Osteoblast (primary cell): ENCODE measurements around the gene CXCL6. TPM values are rescaled to one million over a fixed set of nuclear protein-coding genes. Genes with fewer than 3 reads are reported as not detected.

Source experiments
- DNase-seq: peaks from one replicate; pipeline ENCODE4 v3.0.0; 2011; ENCODE audit warnings: low spot score, mixed read lengths; ENCODE audit not compliant: insufficient read length; ENCODE audit errors: missing footprints
- H2AFZ ChIP-seq: 2 replicates; pipeline ENCODE4 v1.6.0; 2011; ENCODE audit warnings: mild to moderate bottlenecking, low read length
- H3K27ac ChIP-seq: 2 replicates; pipeline ENCODE4 v1.5.1; 2011; ENCODE audit warnings: mild to moderate bottlenecking, low read depth, low read length, moderate library complexity
- H3K27me3 ChIP-seq: 2 replicates; pipeline ENCODE4 v1.6.0; 2012; ENCODE audit warnings: mild to moderate bottlenecking, control low read depth, inconsistent platforms, low read length, moderate library complexity; ENCODE audit not compliant: insufficient read depth
- H3K36me3 ChIP-seq: 2 replicates; pipeline ENCODE4 v1.5.1; 2011; ENCODE audit warnings: mild to moderate bottlenecking, low read length, control low read depth, moderate library complexity; ENCODE audit not compliant: insufficient read depth
- H3K4me1 ChIP-seq: 2 replicates; pipeline ENCODE4 v1.5.1; 2011; ENCODE audit warnings: mild to moderate bottlenecking, low read length, control low read depth, moderate library complexity; ENCODE audit not compliant: insufficient read depth
- H3K4me2 ChIP-seq: 2 replicates; pipeline ENCODE4 v1.6.0; 2011; ENCODE audit warnings: mild to moderate bottlenecking, low read length; ENCODE audit not compliant: insufficient read depth
- H3K4me3 ChIP-seq: fragments of 200-600 bp; sonication (generic); 3 replicates; pipeline ENCODE4 v1.5.1; 2012; ENCODE audit warnings: mild to moderate bottlenecking, low read length, inconsistent platforms; ENCODE audit not compliant: insufficient read depth
- H3K79me2 ChIP-seq: 2 replicates; pipeline ENCODE4 v1.6.0; 2012; ENCODE audit warnings: mild to moderate bottlenecking, low read length, control low read depth, inconsistent platforms; ENCODE audit not compliant: insufficient read depth
- H3K9me3 ChIP-seq: 2 replicates; pipeline ENCODE4 v1.5.1; 2011; ENCODE audit warnings: low read depth, low read length, control low read depth
- H4K20me1 ChIP-seq: 2 replicates; pipeline ENCODE4 v1.6.0; 2012; ENCODE audit warnings: mild to moderate bottlenecking, low read length, control low read depth; ENCODE audit not compliant: insufficient read depth
- CTCF ChIP-seq: IDR thresholded peaks from 2 replicates; pipeline ENCODE4 v1.5.1; 2011; ENCODE audit warnings: mild to moderate bottlenecking, low read depth, low read length, moderate library complexity; ENCODE audit errors: extremely low read depth
- total RNA-seq: library from RNA; depleted of rRNA; stranded (reverse); fragments of >200 nt; gene quantifications from 2 replicates; pipeline ENCODE4 v1.2.3, GENCODE V29; 2012

Gene CXCL6
- total RNA-seq, 1 donor = 1.1 TPM

DNA sequence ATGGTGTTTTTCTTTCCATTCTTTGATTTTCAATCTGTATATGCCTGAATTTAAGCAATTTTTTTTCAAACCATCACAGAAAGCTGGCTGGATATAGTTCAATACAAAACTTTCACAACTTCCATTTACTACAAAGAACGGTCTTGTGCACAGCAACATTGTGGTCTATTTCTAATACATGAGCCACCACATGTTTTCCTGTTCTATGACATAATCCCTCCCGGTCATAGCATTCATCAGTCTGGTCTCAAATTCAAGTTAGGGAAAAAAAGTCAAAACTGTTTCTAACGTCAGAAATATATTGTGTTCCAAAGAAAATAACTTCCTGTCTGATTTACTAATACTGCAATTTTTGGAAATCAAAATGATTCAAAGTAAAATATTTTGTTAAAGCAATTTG lies 7.5 kb upstream of the CXCL6 start:
- no peak for TF ChIP-seq CTCF
- no peak for DNase-seq
- Histone ChIP-seq H3K27me3 (no peaks in the 10 kb centered on the region), H3K9me3 (no peaks in the 10 kb centered on the region), H4K20me1 (no peaks in the 10 kb centered on the region), H3K36me3 (no peaks in the 10 kb centered on the region), H3K4me2 (no peak overlapping the region), H3K4me3 (no peak overlapping the region), H3K79me2 (no peaks in the 10 kb centered on the region), H3K4me1 (peaks cover 22% of the 10 kb centered on the region), H2AFZ (no peak overlapping the region), H3K27ac (no peak overlapping the region)

DNA sequence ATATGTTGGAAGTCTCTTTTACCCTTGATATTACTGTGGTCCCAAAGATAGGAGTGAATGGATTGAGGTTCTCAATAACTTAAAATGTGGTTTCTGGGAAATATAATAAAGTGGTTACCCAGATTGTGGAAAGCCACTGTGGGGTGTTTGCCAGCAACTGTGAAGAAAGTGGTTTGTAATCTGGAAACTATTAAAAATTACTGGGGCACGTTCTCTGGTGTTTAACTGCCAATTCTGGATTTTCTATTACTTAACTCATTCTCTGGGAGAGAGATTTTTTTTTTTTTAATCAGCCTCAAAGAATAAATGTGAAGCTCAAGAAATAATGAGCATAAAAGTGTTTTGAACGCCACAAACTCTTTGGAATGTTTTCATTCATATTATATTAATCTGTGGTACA lies 4.9 kb upstream of the CXCL6 start:
- Histone ChIP-seq H3K36me3 (no peaks in the 10 kb centered on the region), H3K27ac (no peak overlapping the region), H3K4me1 (peaks cover 22% of the 10 kb centered on the region), H3K4me3 (no peak overlapping the region), H3K9me3 (no peaks in the 10 kb centered on the region), H3K79me2 (no peaks in the 10 kb centered on the region), H4K20me1 (no peaks in the 10 kb centered on the region), H3K27me3 (no peaks in the 10 kb centered on the region), H2AFZ (no peak overlapping the region), H3K4me2 (no peak overlapping the region)
- no peak for TF ChIP-seq CTCF
- DNase-seq = peak; percentile 54

- H2AFZ ChIP-seq = no peak overlapping the region
- DNase-seq = no peak
- no peak overlapping the region for H3K4me3 ChIP-seq
- H3K79me2 ChIP-seq = no peaks in the 10 kb centered on the region
- H3K27me3 ChIP-seq = no peaks in the 10 kb centered on the region
- peaks cover 32% of the 10 kb centered on the region for H3K4me1 ChIP-seq
- H3K36me3 ChIP-seq = no peaks in the 10 kb centered on the region
- H4K20me1 ChIP-seq = no peaks in the 10 kb centered on the region
- no peak for TF ChIP-seq CTCF
- H3K4me2 ChIP-seq = no peak overlapping the region
- no peaks in the 10 kb centered on the region for H3K9me3 ChIP-seq
- H3K27ac ChIP-seq = peak overlapping the region; percentile 59
Observed at GRCh38 chr4:73832651-73833237, 3.7 kb upstream of the CXCL6 start.

GRCh38 chr4:73839071-73839470 lies 2.6 kb downstream of the CXCL6 start:
- no peak overlapping the region for H3K4me3 ChIP-seq
- H3K4me1 ChIP-seq = peaks cover 25% of the 10 kb centered on the region
- H3K79me2 ChIP-seq = no peaks in the 10 kb centered on the region
- no peak overlapping the region for H3K27ac ChIP-seq
- DNase-seq = no peak
- H4K20me1 ChIP-seq = no peaks in the 10 kb centered on the region
- no peaks in the 10 kb centered on the region for H3K9me3 ChIP-seq
- no peak overlapping the region for H2AFZ ChIP-seq
- no peaks in the 10 kb centered on the region for H3K27me3 ChIP-seq
- no peaks in the 10 kb centered on the region for H3K36me3 ChIP-seq
- TF ChIP-seq CTCF = no peak
- no peak overlapping the region for H3K4me2 ChIP-seq
